Activated CD8-positive, alpha-beta T cell treated with anti-CD3 and anti-CD28 coated beads for 36 hours (primary cell): ENCODE results near the gene FSIP1. TPM values are rescaled to one million over a fixed set of nuclear protein-coding genes. Genes with fewer than 3 reads are reported as not detected.

Experiments used
- ATAC-seq: fragments of 200-7000 bp; cut with Tn5 transposase; one replicate; pipeline ENCODE4 v1.10.0; 2021; ENCODE audit warnings: mild to moderate bottlenecking, moderate library complexity
- CTCF ChIA-PET: fragments of 350-600 bp; sonication (Branson Sonifier 250); formaldehyde crosslinking; loops from one replicate; lab custom pipeline; 2021; ENCODE audit warnings: antibody characterized with exemption; lab: Charles Lee
- POLR2A ChIA-PET: fragments of 350-600 bp; sonication (Branson Sonifier 250); formaldehyde crosslinking; loops from one replicate; lab custom pipeline; 2021; ENCODE audit warnings: antibody characterized with exemption; lab: Charles Lee
- DNase-seq: peaks from one replicate; pipeline ENCODE4 v3.0.0-alpha.2; 2020
- H3K27ac Mint-ChIP-seq: one replicate; pipeline ENCODE4 v1.8.0; 2021; ENCODE audit warnings: mild to moderate bottlenecking, mixed read lengths
- H3K27me3 Mint-ChIP-seq: one replicate; pipeline ENCODE4 v1.8.0; 2021; ENCODE audit warnings: mixed read lengths
- H3K36me3 Mint-ChIP-seq: one replicate; pipeline ENCODE4 v1.8.0; 2021; ENCODE audit warnings: low read depth, mixed read lengths
- H3K4me1 Mint-ChIP-seq: one replicate; pipeline ENCODE4 v1.8.0; 2021; ENCODE audit warnings: low read depth, mixed read lengths
- H3K4me3 Mint-ChIP-seq: one replicate; pipeline ENCODE4 v1.8.0; 2021; ENCODE audit warnings: mild to moderate bottlenecking, moderate library complexity, mixed read lengths
- H3K9me3 Mint-ChIP-seq: one replicate; pipeline ENCODE4 v1.8.0; 2021; ENCODE audit warnings: mixed read lengths
- CTCF ChIP-seq: fragments of 200-600 bp; IDR thresholded peaks from one replicate; pipeline ENCODE4 v1.8.0; 2022; ENCODE audit warnings: antibody characterized with exemption, mild to moderate bottlenecking
- intact Hi-C: fragments of 100-400 bp; cut with micrococcal nuclease; formaldehyde crosslinking; loops from one replicate; pipeline ENCODE4 v1.10.0; 2022
- total RNA-seq, 2 experiments: library from RNA; stranded (reverse); gene quantifications; one replicate each; pipeline ENCODE4 v1.2.3, GENCODE V29; 2021

FSIP1 gene
- total RNA-seq, 2 experiments from 2014 or later, result 0.36 to 0.43 TPM

- intact Hi-C loops, result loop anchor here (10.0 kb wide), 1 partner anchor 67 kb away; no protein-coding TSS in a partner anchor
- H3K4me3 Mint-ChIP-seq, result no peak overlapping the region
- no peaks in the 10 kb centered on the region for H3K36me3 Mint-ChIP-seq
- TF ChIP-seq CTCF, result no peak
- H3K9me3 Mint-ChIP-seq, result no peaks in the 10 kb centered on the region
- peaks cover 2% of the 10 kb centered on the region for H3K27me3 Mint-ChIP-seq
- H3K27ac Mint-ChIP-seq, result no peak overlapping the region
- H3K4me1 Mint-ChIP-seq, result peaks cover 6% of the 10 kb centered on the region
- DNase-seq (no peak), ATAC-seq (no peak)
- POLR2A ChIA-PET, result no interaction called here
- CTCF ChIA-PET, result no interaction called here
Measured at GRCh38 chr15:39597336-39597735, 185.3 kb downstream of the FSIP1 start.

GRCh38 chr15:39596358-39597051, 186.1 kb downstream of the FSIP1 start:
- POLR2A ChIA-PET, result no interaction called here
- no peak for TF ChIP-seq CTCF
- DNase-seq (no peak), ATAC-seq (no peak)
- Mint-ChIP-seq H3K4me3 (no peak overlapping the region), H3K4me1 (peaks cover 6% of the 10 kb centered on the region), H3K36me3 (no peaks in the 10 kb centered on the region), H3K9me3 (no peaks in the 10 kb centered on the region), H3K27ac (no peak overlapping the region), H3K27me3 (peaks cover 2% of the 10 kb centered on the region)
- CTCF ChIA-PET, result no interaction called here
- intact Hi-C loops, result loop anchor here (10.0 kb wide), 1 partner anchor 68 kb away; no protein-coding TSS in a partner anchor

GRCh38 chr15:39595338-39596221, 187.1 kb downstream of the FSIP1 start:
- intact Hi-C loops, result loop anchor here (10.0 kb wide), 1 partner anchor 69 kb away; no protein-coding TSS in a partner anchor
- ChIA-PET CTCF (interaction anchor here (1.5 to 2.1 kb wide), 3 partner anchors 13 to 162 kb away, joined by 7 to 8 read pairs (median 7); no protein-coding TSS in a partner anchor), POLR2A (no interaction called here)
- DNase-seq, result no peak
- Mint-ChIP-seq H3K4me1 (peaks cover 6% of the 10 kb centered on the region), H3K4me3 (no peak overlapping the region), H3K27ac (no peak overlapping the region), H3K27me3 (peaks cover 2% of the 10 kb centered on the region), H3K36me3 (no peaks in the 10 kb centered on the region), H3K9me3 (no peaks in the 10 kb centered on the region)
- TF ChIP-seq CTCF, result no peak
- ATAC-seq, result no peak

GRCh38 chr15:39594446-39595337, 187.9 kb downstream of the FSIP1 start:
- ChIA-PET CTCF (interaction anchor here (0.7 to 2.1 kb wide), 6 partner anchors 12 to 163 kb away, joined by 3 to 8 read pairs (median 5); no protein-coding TSS in a partner anchor), POLR2A (interaction anchor here (1.1 kb wide), 1 partner anchor 35 kb away, joined by 3 read pairs; no protein-coding TSS in a partner anchor)
- Mint-ChIP-seq H3K36me3 (no peaks in the 10 kb centered on the region), H3K4me1 (peaks cover 6% of the 10 kb centered on the region), H3K4me3 (no peak overlapping the region), H3K27me3 (peaks cover 2% of the 10 kb centered on the region), H3K27ac (no peak overlapping the region), H3K9me3 (no peaks in the 10 kb centered on the region)
- no peak for ATAC-seq
- no peak for DNase-seq
- TF ChIP-seq CTCF, result no peak
- intact Hi-C loops, result loop anchor here (10.0 kb wide), 1 partner anchor 70 kb away; no protein-coding TSS in a partner anchor
